HG03575 (cell line): Measurements from ENCODE around the gene WASF3.
"Not testable (repeated sequence)": the region's sequence is repeated elsewhere in the genome, so short reads cannot be mapped to it uniquely, and the experiment has no call there.

Experiments used
- ATAC-seq: cut with Tn5 transposase; IDR thresholded peaks from one replicate; pipeline ENCODE4 v1.9.1; 2021; ENCODE audit not compliant: unreplicated experiment, insufficient number of reproducible peaks, low FRiP score; ENCODE audit errors: extremely low read depth

The WASF3 gene

DNA sequence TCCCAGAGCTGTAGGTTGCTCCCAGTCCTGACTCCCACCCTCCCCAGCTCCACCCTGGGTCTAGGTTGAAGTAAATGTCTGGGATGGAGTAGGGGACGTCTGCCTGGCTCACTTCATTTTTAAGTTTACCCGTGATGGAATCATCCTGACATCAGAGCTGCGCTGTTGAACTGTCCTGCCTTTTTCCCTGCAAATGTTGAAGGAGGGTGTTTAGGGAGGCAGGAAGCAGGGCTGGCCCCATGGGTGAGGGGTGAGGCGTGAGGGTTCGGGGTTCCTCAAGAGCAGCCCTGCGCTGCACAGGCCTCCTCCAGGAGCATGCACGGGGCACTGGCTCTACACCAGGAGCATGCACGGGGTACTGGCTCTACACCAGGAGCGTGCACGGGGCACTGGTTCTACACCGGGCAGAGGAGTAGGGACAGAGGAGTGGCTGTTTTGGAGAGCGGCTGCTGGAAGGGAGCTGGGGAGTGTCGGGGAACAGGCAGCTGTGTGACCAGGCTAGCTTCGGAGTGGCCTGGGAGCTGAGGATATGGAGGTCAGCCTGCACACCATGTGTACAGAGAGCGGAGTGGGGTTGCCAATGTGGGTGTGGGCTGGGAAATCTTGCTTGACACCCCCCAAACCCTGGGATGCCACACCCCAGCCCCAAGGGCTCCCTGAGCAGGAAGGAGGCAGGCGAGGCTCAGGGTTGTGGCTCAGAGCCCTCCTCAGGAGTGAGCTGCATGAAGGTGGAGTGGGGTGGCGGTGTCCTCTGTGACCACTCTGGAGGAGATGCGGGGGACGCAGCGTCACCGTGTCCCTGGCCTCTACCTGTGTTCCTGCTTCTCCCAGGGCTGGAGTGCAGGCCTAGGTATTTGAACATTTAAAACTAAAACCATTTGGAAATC lies 139.8 kb downstream of the WASF3 start:
- no peak for ATAC-seq

DNA sequence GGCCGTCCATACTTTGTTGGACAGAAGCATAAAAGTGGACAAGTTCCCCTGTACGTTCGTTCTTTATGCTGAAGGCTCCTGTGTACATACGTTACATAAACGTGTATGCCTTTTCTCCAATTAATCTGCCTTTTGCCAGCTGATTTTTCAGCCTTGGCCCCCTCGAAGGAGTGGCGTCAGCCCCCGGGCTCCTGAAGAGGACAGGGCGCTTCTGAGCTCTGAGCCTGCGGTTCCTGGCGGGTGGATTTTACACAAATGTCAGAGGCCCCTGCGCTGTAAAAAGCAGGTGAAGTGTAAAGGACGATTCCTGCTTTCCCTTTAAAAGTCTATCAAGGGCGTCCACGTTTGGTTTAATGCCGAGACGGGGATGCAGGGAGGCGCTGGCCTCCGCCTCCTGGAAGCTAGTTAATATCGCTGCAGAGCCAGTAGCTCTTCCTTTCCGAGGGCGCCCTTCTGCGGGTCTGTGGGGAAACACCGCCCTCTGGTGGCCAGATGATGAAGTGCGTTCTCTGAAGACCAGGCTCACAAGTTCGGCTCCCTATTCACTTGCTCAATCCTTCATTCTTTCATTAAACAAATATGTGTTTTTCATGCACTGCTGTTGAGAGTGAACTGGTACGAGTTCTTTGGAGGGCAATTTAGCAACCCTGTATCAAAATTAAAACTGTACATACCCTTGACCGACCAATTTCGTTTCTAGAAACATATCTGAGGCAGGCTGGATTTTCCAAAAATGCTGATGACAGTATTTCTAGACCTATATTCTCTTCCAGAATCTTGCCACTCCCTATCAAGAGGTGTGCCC lies 141.1 kb downstream of the WASF3 start:
- ATAC-seq: no peak

DNA sequence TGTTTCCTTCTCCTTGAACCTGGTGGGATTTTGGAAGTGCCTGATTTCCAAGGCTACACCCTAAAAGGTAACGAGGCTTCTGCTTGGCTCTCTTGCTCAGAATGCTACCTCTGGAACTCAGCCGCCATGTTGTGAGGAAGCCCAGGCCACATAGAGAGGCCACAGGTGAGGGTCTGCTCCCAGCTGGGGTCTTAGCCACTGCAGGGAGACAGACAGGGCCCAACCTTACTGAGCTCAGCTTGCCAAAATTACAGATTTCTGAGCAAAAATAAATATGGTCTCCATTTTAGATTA lies 141.7 kb downstream of the WASF3 start:
- ATAC-seq: no peak

DNA sequence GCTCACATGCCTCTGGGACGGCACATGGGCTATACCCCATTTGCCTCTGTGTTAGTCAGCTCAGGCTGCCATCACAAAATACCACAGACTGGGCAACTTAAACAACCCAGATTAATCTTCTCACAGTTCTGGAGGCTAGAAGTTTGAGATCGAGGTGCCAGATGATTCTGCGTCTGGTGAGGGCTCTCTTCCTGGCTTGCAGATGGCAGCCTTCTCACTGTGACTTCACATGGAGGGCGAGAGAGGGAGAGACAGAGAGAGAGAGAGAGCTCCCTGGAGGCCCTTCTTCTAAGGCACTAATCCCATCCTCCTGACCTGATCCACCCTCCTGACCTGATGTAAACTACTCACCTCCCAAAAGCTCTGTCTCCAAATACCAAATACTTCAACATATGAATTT lies 148.1 kb downstream of the WASF3 start:
- ATAC-seq: no peak

DNA sequence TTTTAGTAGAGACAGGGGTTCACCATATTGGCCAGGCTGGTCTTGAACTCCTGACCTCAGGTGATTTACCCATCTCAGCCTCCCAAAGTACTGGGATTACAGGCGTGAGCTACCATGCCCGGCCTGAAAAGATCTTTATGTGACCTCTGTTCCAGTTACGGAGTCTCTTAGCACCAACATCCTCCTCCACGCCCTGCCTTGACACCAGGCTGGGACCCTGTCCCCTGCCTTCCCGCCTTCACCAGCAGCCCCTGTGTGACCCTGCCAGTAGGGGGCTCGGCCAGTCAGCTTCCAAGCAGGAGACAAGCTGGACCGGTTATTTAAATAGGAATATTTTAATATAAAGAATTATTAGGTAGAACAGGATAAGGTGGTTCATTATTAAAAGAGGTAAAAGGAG lies 148.9 kb downstream of the WASF3 start:
- no peak for ATAC-seq

DNA sequence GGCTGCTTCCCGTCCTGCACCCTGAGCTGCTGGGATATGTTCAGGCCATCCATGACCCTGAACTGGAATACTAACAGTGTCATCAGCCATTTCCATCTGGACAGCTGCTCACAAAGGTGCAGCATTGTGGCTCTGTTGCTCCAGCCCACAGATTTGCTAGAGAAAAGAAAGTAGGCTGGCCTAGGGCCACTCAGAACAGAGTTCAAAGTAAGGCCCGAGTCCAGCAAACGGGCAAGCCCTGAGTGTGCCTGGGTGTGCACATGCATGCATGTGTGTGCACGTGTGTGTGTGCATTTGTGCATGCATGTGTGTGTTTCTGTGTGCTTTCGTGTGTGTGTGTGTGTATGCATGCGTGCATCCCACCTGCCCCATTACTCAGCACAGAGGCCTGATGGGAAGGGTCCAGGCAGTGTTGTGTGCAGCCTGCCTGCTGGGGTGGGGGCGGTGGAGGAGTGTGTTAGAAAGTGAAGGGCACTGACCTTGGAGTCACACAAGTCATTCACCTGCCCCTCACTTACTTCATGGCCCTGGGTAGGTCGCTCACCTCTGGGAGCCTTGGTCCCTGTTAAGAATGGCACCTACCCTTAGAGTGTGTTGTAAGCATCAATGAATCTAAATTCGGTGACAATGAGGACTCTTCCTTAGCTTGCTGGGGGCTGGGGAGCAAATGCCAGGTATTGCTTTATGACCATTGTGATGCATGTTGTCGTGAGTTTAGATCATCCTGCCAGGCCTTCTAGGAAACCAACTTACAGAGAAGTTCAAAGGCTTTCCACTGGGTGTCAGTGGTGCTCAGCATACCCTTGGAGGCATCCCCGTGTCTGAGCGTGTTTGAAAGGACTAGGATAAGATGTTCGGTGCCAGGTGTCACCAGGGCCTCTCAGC lies 149.9 kb downstream of the WASF3 start:
- ATAC-seq: no peak

DNA sequence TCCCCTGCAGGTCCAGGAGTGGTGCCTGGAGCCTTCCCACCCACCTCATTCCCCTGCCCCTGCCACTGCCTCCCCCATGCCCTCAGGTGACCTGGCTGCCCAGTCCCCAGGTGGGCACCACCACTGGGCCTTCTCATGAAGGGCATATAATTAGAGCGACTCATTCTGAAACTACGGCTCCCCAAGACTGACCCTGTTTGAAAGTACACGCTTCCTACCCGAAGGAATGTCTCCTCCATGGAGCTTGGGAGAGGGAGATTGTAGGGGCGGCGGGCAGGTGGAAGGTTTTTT lies 150.5 kb downstream of the WASF3 start:
- no peak for ATAC-seq

DNA sequence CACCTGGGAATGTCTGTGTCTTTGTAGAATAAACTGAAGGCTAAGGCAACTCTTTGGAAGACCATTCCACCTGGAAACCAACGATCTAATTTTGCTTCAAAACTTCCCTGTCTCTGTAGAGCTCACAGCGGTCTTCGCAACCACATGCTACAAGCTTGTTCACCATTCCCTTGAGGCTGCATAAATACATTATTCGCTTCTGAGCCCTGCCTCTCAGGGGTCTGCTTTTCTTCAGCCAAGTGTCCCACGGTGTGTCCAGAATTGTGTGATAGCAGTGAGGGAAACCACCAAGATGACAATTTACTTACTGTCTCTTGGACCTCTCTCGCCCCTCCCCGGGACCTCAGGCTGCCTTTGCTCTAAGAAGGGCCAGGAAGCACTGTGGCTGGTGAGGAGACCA lies 152.0 kb downstream of the WASF3 start:
- no peak for ATAC-seq

DNA sequence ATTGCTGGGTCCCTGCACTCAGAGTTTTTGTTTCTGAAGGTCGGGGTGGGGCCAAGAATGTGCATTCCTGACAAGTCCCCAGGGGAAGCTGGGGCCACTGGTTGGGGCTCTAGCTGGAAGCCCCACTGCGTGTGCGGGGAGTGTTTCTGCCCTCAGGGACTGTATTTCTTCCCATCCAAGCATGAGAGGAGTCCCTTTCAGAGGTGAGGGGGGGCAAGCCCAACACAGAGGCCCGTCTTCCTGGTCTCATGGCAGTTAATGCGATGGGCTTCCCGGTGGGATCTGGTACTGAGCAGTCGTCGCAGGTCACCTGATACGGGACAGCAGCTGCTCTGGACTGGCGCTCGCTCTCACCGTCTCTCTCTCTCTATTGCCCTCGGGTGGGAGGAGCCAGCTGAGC lies 152.7 kb downstream of the WASF3 start:
- no peak for ATAC-seq

DNA sequence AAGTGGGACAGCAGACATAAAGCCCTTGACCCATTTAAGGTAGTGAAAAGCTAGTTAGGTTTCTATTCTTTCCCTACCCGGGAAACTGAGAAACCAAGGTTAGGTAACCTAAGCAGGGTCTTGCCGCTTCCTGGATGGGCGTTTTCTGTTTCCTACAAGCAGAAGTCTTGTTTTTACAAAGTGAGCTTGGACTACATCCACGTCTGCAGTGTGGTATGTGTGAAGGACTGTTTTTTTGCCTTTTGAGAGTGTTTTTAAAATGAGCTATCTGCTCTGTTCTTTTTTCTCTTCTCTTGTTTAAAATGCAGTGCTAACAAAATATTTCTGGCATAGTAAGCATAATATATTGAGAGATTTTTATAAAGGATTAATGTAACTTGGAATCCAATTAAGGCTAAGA lies 153.7 kb downstream of the WASF3 start:
- ATAC-seq: no peak

DNA sequence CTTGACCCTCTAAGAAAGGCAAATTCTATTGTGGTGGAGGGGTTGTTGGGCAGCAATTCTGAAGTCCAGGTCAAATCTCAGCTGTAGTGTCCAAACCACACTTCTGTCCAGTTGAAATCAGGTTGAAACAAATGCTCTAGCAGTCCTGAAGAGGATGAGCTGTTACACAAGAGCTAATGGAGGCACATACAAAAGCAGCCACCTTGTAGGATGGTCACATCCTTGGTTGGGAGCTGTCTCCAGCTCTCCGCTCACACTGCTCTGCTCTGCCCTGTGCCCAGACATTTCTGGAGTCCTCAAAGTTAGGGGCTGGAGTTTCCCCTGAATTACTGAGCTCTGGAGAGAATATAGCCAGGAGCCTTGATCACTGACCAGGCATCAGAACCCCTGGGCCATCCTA lies 155.9 kb downstream of the WASF3 start:
- no peak for ATAC-seq

DNA sequence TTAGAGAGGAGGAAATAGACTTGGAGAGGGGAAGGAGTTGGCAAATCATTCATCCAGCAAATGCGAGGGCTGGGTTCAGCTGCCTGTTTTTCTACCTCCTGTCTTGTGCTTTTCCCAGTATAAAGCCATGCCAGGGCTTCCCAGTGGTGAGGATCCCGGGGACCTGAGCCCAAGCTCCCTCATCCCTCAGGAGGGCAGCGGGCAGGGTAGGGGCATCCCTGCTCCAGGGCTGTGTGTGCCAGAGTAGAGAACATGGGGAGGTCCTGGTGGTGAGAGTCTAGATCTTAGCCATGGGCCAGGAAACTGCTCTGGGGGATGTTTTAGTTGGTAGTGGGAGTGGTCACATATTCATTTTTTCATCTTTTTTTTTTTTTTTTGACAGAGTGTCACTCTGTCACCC lies 159.5 kb downstream of the WASF3 start:
- ATAC-seq: no peak

DNA sequence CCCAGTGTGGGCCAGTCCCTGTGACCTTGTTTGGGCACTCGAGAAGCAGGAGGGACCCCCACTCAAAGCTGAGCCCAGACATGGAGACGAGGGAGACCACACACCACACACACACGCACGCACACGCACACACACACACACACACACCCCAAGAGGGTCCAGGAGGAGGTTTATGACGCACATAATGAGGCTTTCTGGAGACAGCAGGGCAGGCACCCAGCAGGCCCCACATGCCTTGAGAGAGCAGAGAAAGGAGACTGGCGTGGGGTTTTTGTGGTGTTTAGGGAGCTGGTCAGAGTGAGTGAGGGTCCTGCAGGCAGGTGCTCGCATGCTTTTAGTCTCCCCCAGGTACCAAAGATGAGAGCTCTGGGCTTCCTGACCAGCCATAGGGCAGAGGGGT lies 160.7 kb downstream of the WASF3 start:
- no peak for ATAC-seq

DNA sequence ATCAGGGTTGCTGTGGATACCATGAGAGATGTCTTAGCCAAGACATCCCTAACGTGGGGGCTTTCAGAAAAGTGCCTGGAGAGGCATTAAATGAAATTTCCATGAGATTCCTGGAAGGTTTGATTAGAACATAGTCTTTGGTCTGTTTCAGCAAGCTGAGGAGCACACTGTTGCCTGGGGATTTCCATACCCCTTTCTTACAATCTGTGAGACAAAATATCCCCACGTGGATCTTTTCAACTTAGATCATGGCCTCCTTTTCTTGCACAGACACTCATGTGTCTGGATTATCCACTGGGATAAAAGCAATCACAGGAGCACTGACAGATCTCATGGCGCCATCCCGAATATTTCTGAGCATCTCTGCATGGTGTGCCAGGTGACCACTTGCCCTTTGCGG lies 161.4 kb downstream of the WASF3 start:
- ATAC-seq: no peak

DNA sequence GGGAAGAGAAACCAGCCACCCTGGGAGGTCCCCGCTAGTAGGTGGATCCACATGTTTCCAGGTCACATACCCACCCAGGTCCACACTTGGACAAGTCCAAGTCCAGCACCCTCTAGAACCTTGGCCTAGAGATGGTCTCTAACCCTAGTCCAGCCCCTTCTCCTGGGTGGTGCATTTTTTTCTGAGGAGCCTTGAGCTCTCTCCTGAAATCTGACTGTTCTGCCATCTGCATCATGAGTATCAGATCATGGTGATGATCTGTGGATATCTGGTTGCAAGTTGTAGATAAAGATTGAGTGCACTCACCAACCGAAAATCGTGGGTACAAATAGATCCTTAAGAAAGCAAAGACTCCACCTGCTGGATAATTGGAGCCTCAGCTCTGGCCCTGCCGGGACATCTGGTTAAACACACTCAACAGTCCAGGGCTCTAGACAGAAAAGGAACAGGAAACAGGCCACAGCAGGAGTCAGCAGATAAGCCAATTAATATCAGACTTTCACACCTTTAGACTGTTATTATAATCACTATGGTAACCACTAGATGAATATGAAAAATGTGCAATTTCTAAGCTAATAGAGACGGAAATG lies 162.0 kb downstream of the WASF3 start:
- no peak for ATAC-seq

DNA sequence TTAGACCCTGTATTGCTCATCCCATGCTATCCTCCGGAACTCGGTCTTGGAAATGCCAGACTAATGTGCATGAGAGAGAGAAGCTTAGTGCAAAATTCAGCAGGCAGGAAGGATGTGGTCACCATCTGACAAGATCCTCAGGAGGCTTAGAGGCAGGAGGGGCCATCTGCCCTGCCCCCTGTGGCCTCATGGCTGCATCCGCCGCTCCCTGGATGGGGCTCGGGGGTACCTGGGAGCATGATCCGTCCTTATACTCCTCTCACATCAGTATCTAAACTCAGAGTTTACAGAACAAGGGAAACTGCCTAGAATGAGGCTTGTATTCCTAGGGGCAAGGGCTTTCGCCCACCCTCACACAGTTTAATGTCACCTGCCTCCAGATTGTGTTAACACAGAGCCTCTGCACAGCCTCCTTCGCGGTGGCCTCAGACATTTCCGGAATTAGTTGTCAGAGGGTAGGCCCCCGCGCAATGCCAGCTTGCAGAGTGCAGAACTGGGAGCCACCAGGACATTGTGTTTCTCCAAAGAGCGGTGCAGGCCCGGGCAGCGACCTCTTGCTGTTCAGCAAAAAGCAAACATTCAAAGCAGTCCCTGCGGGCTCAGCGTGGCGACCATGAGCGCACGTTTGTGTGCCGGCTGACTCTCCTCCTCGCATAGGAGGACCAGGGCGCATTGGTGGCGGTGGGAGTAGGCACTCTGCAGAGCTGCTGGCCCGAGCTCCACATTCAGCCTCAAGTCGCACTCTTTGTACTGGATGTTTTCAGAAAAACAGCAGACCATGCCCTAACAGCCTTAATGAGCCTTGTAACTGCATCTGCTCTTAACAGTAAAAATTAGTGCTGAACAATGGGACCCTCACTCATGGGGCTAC lies 164.0 kb downstream of the WASF3 start:
- ATAC-seq: no peak

DNA sequence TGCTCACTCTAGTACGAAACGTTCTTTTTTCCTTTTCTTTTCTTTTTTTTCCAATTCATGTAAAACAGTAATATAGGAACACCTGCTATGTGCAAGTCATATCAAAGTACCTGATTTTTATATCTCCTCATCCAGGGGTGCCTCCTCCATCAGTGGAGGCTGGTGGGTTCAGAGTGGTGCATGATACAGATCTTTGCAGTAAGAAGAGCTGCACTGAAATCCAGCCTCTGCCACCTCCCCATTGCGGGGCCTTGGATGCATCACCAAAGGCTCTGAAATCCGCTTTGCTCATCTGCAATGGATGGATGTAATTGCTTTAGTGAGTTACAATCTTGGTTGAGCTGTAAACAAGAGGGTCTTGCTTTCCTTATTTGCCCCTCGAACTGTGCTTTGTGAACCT lies 164.8 kb downstream of the WASF3 start:
- ATAC-seq: no peak

DNA sequence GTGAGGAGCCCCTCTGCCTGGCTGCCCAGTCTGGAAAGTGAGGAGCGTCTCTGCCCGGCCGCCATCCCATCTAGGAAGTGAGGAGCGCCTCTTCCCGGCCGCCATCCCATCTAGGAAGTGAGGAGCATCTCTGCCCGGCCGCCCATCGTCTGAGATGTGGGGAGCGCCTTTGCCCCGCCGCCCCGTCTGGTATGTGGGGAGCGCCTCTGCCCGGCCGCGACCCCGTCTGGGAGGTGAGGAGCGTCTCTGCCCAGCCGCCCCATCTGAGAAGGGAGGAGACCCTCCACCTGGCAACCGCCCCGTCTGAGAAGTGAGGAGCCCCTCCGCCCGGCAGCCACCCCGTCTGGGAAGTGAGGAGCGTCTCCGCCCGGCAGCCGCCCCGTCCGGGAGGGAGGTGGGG lies 166.1 kb downstream of the WASF3 start:
- not testable (repeated sequence) for ATAC-seq

DNA sequence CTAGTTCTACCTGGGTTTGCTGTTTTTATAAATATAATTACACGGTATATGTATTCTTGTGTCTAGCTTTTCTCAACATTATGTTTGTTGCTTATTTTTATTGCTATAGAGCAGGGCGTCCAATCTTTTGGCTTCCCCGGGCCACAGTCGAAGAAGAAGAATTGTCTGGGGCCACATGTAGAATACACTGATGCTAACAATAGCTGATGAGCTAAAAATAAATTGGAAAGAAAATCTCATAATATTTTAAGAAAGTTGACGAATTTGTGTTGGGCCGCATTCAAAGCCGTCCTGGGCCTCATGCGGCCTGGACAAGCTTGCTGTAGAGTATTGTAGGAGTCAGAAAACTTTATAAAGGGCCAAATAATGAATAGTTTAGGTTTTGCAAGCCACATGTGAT lies 169.2 kb downstream of the WASF3 start:
- ATAC-seq: no peak
